Activated effector memory CD4-positive, alpha-beta T cell treated with Interleukin-2 at 50 U/mL for 16 hours (primary cell): ENCODE results near the gene CENPT.
A peak's percentile ranks its signal among the peaks of the same experiment; 100 is the strongest.
"Not testable (repeated sequence)": the region's sequence is repeated elsewhere in the genome, so short reads cannot be mapped to it uniquely, and the experiment has no call there.

Source experiments
- DNase-seq: peaks from one replicate; pipeline ENCODE4 v3.0.0-alpha.2; 2020

CENPT gene

GRCh38 chr16:67846063-67846319 lies 1.5 kb downstream of the CENPT start:
- no peak for DNase-seq

- DNase-seq, result no peak
Observed at GRCh38 chr16:67845291-67846062, 2.0 kb downstream of the CENPT start.

GRCh38 chr16:67844497-67844896 lies 3.0 kb downstream of the CENPT start:
- no peak for DNase-seq

- DNase-seq, result no peak
Observed at GRCh38 chr16:67843343-67843765, 4.1 kb downstream of the CENPT start.

- peak; percentile 60 for DNase-seq
Observed at GRCh38 chr16:67842509-67843342, 4.8 kb downstream of the CENPT start.

- DNase-seq, result peak; percentile 92
Observed at GRCh38 chr16:67841816-67842508, 5.5 kb downstream of the CENPT start, which contains the start of gene THAP11. THAP11 (plus strand) TSS chr16:67842320; CDS start chr16:67842555, 235 bp downstream.

- no peak for DNase-seq
Observed at GRCh38 chr16:67841198-67841815, 6.2 kb downstream of the CENPT start.

GRCh38 chr16:67837811-67838210 lies 9.7 kb downstream of the CENPT start:
- no peak for DNase-seq

- DNase-seq, result not testable (repeated sequence)
Observed at GRCh38 chr16:67837190-67837589, 10.3 kb downstream of the CENPT start.

- DNase-seq, result no peak
Observed at GRCh38 chr16:67834242-67834614, 13.3 kb downstream of the CENPT start.

GRCh38 chr16:67833415-67834241 lies 13.9 kb downstream of the CENPT start:
- DNase-seq, result peak; percentile 88

- no peak for DNase-seq
Observed at GRCh38 chr16:67833030-67833414, 14.5 kb downstream of the CENPT start.

GRCh38 chr16:67828651-67829050 lies 18.8 kb downstream of the CENPT start:
- no peak for DNase-seq

GRCh38 chr16:67825906-67826305 lies 21.6 kb downstream of the CENPT start:
- no peak for DNase-seq

- DNase-seq, result no peak
Observed at GRCh38 chr16:67825119-67825518, 22.4 kb downstream of the CENPT start.

GRCh38 chr16:67822511-67822910 lies 25.0 kb downstream of the CENPT start:
- DNase-seq, result no peak

GRCh38 chr16:67820608-67821259 lies 26.8 kb downstream of the CENPT start:
- DNase-seq, result no peak

- no peak for DNase-seq
Observed at GRCh38 chr16:67814567-67814966, 32.9 kb downstream of the CENPT start.

GRCh38 chr16:67811899-67812298 lies 35.6 kb downstream of the CENPT start:
- DNase-seq, result no peak

GRCh38 chr16:67807148-67807682 lies 40.3 kb downstream of the CENPT start:
- no peak for DNase-seq

- DNase-seq, result peak; percentile 93
Observed at GRCh38 chr16:67806428-67807147, 40.9 kb downstream of the CENPT start, which contains the start of the genes RANBP10 and TSNAXIP1. RANBP10 (minus strand) TSS chr16:67806560; CDS start chr16:67806536, 24 bp downstream. TSNAXIP1 (plus strand) TSS chr16:67806889; CDS start chr16:67807150, 261 bp downstream.
